A549 (cell line): Measurements from ENCODE around the gene FHAD1. TPM values are rescaled to one million over a fixed set of nuclear protein-coding genes. Genes with fewer than 3 reads are reported as not detected.

Experiments used
- ATAC-seq, 2 experiments: fragments of 200-7000 bp in 1 of 2; fragments of >200 bp in 1 of 2; cut with Nextera tagmentation in 1 of 2; cut with Tn5 transposase in 1 of 2; 3 replicates each; pipeline versions ENCODE4 v1.8.0 to v1.9.1; 2018 to 2020; ENCODE audit warnings: mild to moderate bottlenecking in 1 of 2, moderate library complexity in 1 of 2
- CTCF ChIA-PET: fragments of 300-600 bp; sonication (Branson Sonifier 250); formaldehyde crosslinking; extraction: SDS; loops from one replicate; lab custom pipeline; 2021; ENCODE audit warnings: antibody characterized with exemption, inconsistent platforms; lab: Yijun Ruan, JAX
- POLR2A ChIA-PET: fragments of 350-600 bp; formaldehyde crosslinking; extraction: SDS; loops from one replicate; lab custom pipeline; 2021; ENCODE audit warnings: antibody characterized with exemption, inconsistent platforms; lab: Yijun Ruan, JAX
- DNase-seq, 2 experiments: peaks; one replicate each; pipeline versions ENCODE4 v3.0.0 to v3.0.0-alpha.2; 2011 to 2016; ENCODE audit warnings: low read depth in 1 of 2, low spot score in 1 of 2
- FAIRE-seq: peaks from 2 replicates; lab custom pipeline; 2011; peaks lifted over from hg19 to GRCh38; lab: Jason Lieb, UNC
- H3K27ac ChIP-seq, 2 experiments: fragments of >200 bp; sonication (Bioruptor Twin); formaldehyde crosslinking; 3 replicates each; pipeline ENCODE4 v1.5.1; 2016 to 2017
- H3K4me1 ChIP-seq: fragments of >200 bp; sonication (Bioruptor Twin); formaldehyde crosslinking; 3 replicates; pipeline ENCODE4 v1.6.1; 2016
- H3K4me2 ChIP-seq: fragments of >200 bp; sonication (Bioruptor Twin); formaldehyde crosslinking; 3 replicates; pipeline ENCODE4 v1.6.1; 2016
- H3K4me3 ChIP-seq: fragments of >200 bp; sonication (Bioruptor Twin); formaldehyde crosslinking; 3 replicates; pipeline ENCODE4 v1.5.1; 2016
- H3K9me3 ChIP-seq: fragments of >200 bp; sonication (Bioruptor Twin); formaldehyde crosslinking; 3 replicates; pipeline ENCODE4 v1.6.1; 2016
- BCL3 ChIP-seq: fragments of >200 bp; sonication (Bioruptor Twin); formaldehyde crosslinking; IDR thresholded peaks from 3 replicates; pipeline ENCODE4 v1.6.1; 2016
- CBX2 ChIP-seq: fragments of 200-600 bp; sonication (generic); IDR thresholded peaks from 2 replicates; pipeline ENCODE4 v1.6.1; 2016; ENCODE audit warnings: low read depth, mild to moderate bottlenecking, borderline replicate concordance
- CTCF ChIP-seq: fragments of >200 bp; sonication (Bioruptor Twin); formaldehyde crosslinking; IDR thresholded peaks from 3 replicates; pipeline ENCODE4 v1.5.1; 2016
- EHMT2 ChIP-seq: fragments of 200-600 bp; sonication (generic); IDR thresholded peaks from 2 replicates; pipeline ENCODE4 v1.6.1; 2016; ENCODE audit warnings: antibody characterized with exemption, low read depth, mild to moderate bottlenecking, moderate library complexity
- FOSL2 ChIP-seq, 2 experiments: fragments of 450-650 bp in 1 of 2; fragments of >200 bp in 1 of 2; sonication (Bioruptor Twin) in 1 of 2; formaldehyde crosslinking; IDR thresholded peaks; 2 replicates each; pipeline versions ENCODE4 v1.5.0 to v1.6.1; 2016 to 2020; ENCODE audit warnings: mild to moderate bottlenecking in 1 of 2, moderate library complexity in 1 of 2
- FOXS1 ChIP-seq: fragments of 250-450 bp; sonication (Bioruptor Pico); IDR thresholded peaks from 2 replicates; pipeline ENCODE4 v1.5.0; 2020; ENCODE audit warnings: mild to moderate bottlenecking, moderate library complexity
- HDAC2 ChIP-seq: fragments of 200-600 bp; sonication (generic); IDR thresholded peaks from 2 replicates; pipeline ENCODE4 v1.6.1; 2016
- KDM1A ChIP-seq: fragments of 200-600 bp; sonication (generic); IDR thresholded peaks from 2 replicates; pipeline ENCODE4 v1.6.1; 2016; ENCODE audit warnings: low read depth, mild to moderate bottlenecking
- KDM5A ChIP-seq: fragments of 200-600 bp; sonication (generic); IDR thresholded peaks from 2 replicates; pipeline ENCODE4 v1.6.1; 2016; ENCODE audit warnings: antibody characterized with exemption, mild to moderate bottlenecking
- MAFK ChIP-seq: fragments of 450-650 bp; IDR thresholded peaks from 2 replicates; pipeline ENCODE4 v1.6.1; 2014; ENCODE audit not compliant: partially characterized antibody
- MYC ChIP-seq: IDR thresholded peaks from 2 replicates; pipeline ENCODE4 v1.6.1; 2012; ENCODE audit warnings: mild to moderate bottlenecking, inconsistent platforms, low read length, improper control_type of control experiment, borderline replicate concordance
- NPAS2 ChIP-seq: fragments of 250-450 bp; sonication (Bioruptor Pico); IDR thresholded peaks from 2 replicates; pipeline ENCODE4 v1.8.0; 2022; ENCODE audit warnings: mild to moderate bottlenecking, moderate library complexity, borderline replicate concordance
- NR3C1 ChIP-seq: fragments of >200 bp; sonication (Bioruptor Twin); formaldehyde crosslinking; IDR thresholded peaks from 3 replicates; pipeline ENCODE4 v1.6.1; 2017
- POLR2AphosphoS2 ChIP-seq: conservative IDR thresholded peaks from 2 replicates; pipeline ENCODE4 v1.6.1; 2012; ENCODE audit warnings: low read length, improper control_type of control experiment, inconsistent platforms
- RCOR1 ChIP-seq: fragments of 150-350 bp; IDR thresholded peaks from 2 replicates; pipeline ENCODE4 v1.6.1; 2014; ENCODE audit warnings: antibody characterized with exemption, low read length, low read depth
- ZC3H11A ChIP-seq: fragments of 450-650 bp; IDR thresholded peaks from 2 replicates; pipeline ENCODE4 v1.6.1; 2014; ENCODE audit warnings: antibody characterized with exemption, mild to moderate bottlenecking
- WGBS: methylation state at CpG from one replicate; pipeline ENCODE4 v1.1.6; 2017; ENCODE audit errors: missing lambda C conversion rate; 5-methylcytosine and 5-hydroxymethylcytosine counted together
- polyA plus RNA-seq, 4 experiments: library from polyadenylated mRNA; depleted of rRNA in 3 of 4; stranded (reverse); fragments of >200 nt; fragmentation: RNase III in 1 of 4; extraction: RNeasy Plus Mini Kit Qiagen cat#74134 plus additional on column Dnase treatment in 1 of 4; gene quantifications; 2 replicates in 3 of 4; 3 replicates in 1 of 4; pipeline ENCODE4 v1.2.3, GENCODE V29; 2011 to 2017
- TF ChIP-seq, protein P1 (sequence below): fragments of 200-600 bp; sonication (generic); IDR thresholded peaks from 2 replicates; pipeline ENCODE4 v1.6.1; 2016; ENCODE audit warnings: antibody characterized with exemption, mild to moderate bottlenecking, moderate library complexity
- TF ChIP-seq, protein P2 (sequence below): fragments of 250-450 bp; sonication (Bioruptor Pico); IDR thresholded peaks from 2 replicates; pipeline ENCODE4 v1.5.0; 2020; ENCODE audit warnings: low read depth, mild to moderate bottlenecking, moderate library complexity
- TF ChIP-seq, protein P3 (sequence below): fragments of 250-450 bp; sonication (Bioruptor Pico); IDR thresholded peaks from 2 replicates; pipeline ENCODE4 v1.5.0; 2021; ENCODE audit warnings: mild to moderate bottlenecking, moderate library complexity, borderline replicate concordance

FHAD1 gene
- polyA plus RNA-seq, 2 of the 4 experiments (the other 2 are of a cell fraction), result 0.31 to 0.32 TPM

GRCh38 chr1:15400627-15401026 is 153.6 kb downstream of the FHAD1 start:
- ATAC-seq (no peak), FAIRE-seq (no peak), DNase-seq (no peak)
- Histone ChIP-seq H3K4me1 (no peaks in the 10 kb centered on the region), H3K4me3 (no peak overlapping the region), H3K9me3 (peaks cover 7% of the 10 kb centered on the region; the same call in 2 of the 3 replicates), H3K27ac (no peak overlapping the region), H3K4me2 (no peak overlapping the region)
- 86% methylated on average over 3 of the region's 3 CpGs for WGBS
- POLR2A ChIA-PET, result interaction anchor here (0.5 kb wide), 1 partner anchor 10 kb away, joined by 3 read pairs; no protein-coding TSS in a partner anchor
- TF ChIP-seq, protein P1, sequence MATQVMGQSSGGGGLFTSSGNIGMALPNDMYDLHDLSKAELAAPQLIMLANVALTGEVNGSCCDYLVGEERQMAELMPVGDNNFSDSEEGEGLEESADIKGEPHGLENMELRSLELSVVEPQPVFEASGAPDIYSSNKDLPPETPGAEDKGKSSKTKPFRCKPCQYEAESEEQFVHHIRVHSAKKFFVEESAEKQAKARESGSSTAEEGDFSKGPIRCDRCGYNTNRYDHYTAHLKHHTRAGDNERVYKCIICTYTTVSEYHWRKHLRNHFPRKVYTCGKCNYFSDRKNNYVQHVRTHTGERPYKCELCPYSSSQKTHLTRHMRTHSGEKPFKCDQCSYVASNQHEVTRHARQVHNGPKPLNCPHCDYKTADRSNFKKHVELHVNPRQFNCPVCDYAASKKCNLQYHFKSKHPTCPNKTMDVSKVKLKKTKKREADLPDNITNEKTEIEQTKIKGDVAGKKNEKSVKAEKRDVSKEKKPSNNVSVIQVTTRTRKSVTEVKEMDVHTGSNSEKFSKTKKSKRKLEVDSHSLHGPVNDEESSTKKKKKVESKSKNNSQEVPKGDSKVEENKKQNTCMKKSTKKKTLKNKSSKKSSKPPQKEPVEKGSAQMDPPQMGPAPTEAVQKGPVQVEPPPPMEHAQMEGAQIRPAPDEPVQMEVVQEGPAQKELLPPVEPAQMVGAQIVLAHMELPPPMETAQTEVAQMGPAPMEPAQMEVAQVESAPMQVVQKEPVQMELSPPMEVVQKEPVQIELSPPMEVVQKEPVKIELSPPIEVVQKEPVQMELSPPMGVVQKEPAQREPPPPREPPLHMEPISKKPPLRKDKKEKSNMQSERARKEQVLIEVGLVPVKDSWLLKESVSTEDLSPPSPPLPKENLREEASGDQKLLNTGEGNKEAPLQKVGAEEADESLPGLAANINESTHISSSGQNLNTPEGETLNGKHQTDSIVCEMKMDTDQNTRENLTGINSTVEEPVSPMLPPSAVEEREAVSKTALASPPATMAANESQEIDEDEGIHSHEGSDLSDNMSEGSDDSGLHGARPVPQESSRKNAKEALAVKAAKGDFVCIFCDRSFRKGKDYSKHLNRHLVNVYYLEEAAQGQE, result no peak
- TF ChIP-seq FOSL2 (IDR thresholded peaks at IDR 0.05), result no peak
- no peak for TF ChIP-seq FOSL2 (CRISPR knock-in tag; IDR thresholded peaks at IDR 0.05)
- TF ChIP-seq, protein P2, sequence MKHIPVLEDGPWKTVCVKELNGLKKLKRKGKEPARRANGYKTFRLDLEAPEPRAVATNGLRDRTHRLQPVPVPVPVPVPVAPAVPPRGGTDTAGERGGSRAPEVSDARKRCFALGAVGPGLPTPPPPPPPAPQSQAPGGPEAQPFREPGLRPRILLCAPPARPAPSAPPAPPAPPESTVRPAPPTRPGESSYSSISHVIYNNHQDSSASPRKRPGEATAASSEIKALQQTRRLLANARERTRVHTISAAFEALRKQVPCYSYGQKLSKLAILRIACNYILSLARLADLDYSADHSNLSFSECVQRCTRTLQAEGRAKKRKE, result no peak
- TF ChIP-seq, protein P3, sequence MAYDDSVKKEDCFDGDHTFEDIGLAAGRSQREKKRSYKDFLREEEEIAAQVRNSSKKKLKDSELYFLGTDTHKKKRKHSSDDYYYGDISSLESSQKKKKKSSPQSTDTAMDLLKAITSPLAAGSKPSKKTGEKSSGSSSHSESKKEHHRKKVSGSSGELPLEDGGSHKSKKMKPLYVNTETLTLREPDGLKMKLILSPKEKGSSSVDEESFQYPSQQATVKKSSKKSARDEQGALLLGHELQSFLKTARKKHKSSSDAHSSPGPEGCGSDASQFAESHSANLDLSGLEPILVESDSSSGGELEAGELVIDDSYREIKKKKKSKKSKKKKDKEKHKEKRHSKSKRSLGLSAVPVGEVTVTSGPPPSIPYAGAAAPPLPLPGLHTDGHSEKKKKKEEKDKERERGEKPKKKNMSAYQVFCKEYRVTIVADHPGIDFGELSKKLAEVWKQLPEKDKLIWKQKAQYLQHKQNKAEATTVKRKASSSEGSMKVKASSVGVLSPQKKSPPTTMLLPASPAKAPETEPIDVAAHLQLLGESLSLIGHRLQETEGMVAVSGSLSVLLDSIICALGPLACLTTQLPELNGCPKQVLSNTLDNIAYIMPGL, result no peak
- no peak for TF ChIP-seq FOXS1
- no peak for TF ChIP-seq ZC3H11A
- TF ChIP-seq KDM1A, result no peak
- no peak for TF ChIP-seq MYC
- no peak for TF ChIP-seq EHMT2
- TF ChIP-seq, all 56 proteins: peak for 0
- CTCF ChIA-PET, result interaction anchor here (1.0 to 4.0 kb wide), 4 partner anchors 10 to 77 kb away, joined by 3 to 14 read pairs (median 4); no protein-coding TSS in a partner anchor

DNA sequence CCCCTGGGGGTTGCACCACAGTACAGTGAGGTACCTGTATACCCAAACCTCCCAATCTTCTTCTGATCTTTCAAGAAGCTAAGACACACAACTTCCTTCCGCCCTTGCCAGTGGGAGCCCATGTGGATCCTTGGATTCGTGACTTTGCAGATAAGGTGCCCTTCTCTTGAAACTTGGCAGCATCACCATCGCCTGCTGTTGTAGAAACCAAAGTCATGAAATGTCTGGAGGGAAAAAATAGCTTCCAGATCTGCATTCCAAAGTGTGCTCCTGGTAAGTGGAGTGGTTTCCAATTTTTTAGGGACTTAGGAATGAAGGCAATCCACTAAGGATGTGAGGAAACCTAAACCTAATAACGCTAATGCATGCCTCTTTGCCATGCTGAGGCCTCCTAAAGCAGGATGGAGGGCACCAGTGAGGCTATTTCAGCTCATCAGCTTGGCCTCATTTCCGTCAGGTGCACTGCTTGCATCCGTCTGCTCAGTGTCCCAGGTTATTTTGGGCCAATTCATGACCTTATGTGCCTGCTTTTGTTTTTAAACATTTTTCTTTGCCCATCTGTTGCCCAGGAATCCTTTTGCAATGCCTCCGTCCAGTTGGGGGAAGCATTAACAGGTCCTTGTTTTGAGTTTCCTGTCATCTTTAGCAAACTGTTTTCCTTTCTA is 154.5 kb downstream of the FHAD1 start:
- H3K4me2 ChIP-seq, result no peak overlapping the region
- 85% methylated on average over 7 of the region's 7 CpGs for WGBS
- FAIRE-seq, result no peak

More for the DNA sequence above, 154.5 kb downstream of the FHAD1 start:
- CTCF ChIA-PET, result interaction anchor here (0.6 to 4.0 kb wide), 4 partner anchors 29 to 81 kb away, joined by 3 to 14 read pairs (median 3); no protein-coding TSS in a partner anchor
- no peak overlapping the region for H3K27ac ChIP-seq
- POLR2A ChIA-PET, result interaction anchor here (0.6 kb wide), 1 partner anchor 47 kb away, joined by 3 read pairs; no protein-coding TSS in a partner anchor
- H3K9me3 ChIP-seq, result peaks cover 7% of the 10 kb centered on the region; the same call in 2 of the 3 replicates
- H3K4me3 ChIP-seq, result no peak overlapping the region
- ATAC-seq (no peak), DNase-seq (no peak)
- H3K4me1 ChIP-seq, result no peaks in the 10 kb centered on the region
- TF ChIP-seq NPAS2 (no peak), HDAC2 (no peak), POLR2AphosphoS2 (no peak), RCOR1 (no peak), NR3C1 (no peak), MAFK (no peak), BCL3 (no peak), KDM5A (no peak), CBX2 (no peak), CTCF (no peak)
